Activated effector memory CD4-positive, alpha-beta T cell treated with Interleukin-2 at 50 U/mL for 16 hours (primary cell): ENCODE measurements around the gene P2RY8.
"Not testable (repeated sequence)": the region's sequence is repeated elsewhere in the genome, so short reads cannot be mapped to it uniquely, and the experiment has no call there.

Experiments used
- DNase-seq: peaks from one replicate; pipeline ENCODE4 v3.0.0-alpha.2; 2020

P2RY8 gene

DNA sequence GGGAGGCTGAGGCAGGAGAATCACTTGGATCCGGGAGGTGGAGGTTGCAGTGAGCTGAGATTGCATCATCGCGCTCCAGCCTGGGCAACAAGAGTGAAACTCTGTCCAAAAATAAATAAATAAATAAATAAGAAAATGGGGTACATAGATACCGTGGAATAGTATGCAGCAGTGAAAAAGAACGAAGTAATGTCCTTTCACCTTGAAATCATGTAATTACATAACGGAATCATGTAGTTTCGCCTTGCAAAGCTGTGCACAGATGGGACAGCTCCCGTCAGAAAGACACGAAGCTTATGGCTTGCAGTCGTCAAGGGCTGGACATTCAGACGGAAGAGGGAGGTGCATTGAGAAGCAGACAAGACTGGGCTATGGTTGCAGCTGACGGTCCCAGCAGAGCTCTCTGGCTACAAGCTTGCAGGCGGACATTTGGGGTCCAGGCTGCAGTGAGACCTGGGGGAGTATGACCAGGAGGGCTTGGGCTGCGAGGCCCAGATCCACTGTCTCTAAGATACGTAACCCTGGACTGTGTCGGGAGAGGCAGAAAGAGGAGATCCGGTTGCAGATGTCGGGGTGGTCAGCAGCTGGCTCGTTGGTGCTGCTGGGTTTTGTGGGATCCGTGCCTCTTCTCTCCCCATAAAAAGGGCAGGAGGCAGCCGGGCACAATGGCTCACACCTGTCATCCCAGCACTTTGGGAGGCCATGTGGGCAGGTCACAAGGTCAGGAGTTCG is 6.2 kb upstream of the P2RY8 start:
- no peak for DNase-seq

DNA sequence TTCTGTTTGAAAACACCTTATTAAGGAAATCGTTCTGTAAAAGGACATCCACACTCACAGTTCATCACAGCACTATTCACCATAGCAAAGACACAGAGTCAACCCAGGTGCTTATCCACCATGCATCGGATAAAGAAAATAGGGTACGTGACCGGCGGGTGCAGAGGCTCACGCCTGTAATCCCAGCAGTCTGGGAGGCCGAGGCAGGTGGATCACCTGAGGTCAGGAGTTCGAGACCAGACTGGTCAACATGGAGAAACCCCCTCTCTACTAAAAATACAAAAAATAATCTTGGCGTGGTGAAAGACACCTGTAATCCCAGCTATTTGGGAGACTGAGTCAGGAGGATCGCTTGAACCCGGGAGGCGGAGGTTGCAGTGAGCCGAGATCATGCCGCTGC is 2.2 kb upstream of the P2RY8 start:
- not testable (repeated sequence) for DNase-seq

DNA sequence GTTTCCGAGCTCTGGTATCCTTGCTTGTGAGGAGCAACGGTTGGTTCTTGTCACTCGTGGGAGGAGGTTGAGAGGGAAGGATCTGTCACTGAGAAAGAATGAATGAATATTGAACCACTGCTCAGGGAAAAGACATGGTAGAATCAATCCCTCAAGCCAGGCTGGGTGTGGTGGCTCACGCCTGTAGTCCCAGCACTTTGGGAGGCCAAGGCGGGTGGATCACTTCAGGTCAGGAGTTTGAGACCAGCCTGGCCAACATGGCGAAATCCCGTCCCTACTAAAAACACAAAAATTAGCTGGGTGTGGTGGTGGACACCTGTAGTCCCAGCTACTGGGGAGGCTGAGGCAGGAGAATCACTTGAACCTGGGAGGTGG is 718 bp upstream of the P2RY8 start:
- DNase-seq: not testable (repeated sequence)

GRCh38 chrX:1536712-1537030 is 314 bp downstream of the P2RY8 start:
- DNase-seq: no peak

DNA sequence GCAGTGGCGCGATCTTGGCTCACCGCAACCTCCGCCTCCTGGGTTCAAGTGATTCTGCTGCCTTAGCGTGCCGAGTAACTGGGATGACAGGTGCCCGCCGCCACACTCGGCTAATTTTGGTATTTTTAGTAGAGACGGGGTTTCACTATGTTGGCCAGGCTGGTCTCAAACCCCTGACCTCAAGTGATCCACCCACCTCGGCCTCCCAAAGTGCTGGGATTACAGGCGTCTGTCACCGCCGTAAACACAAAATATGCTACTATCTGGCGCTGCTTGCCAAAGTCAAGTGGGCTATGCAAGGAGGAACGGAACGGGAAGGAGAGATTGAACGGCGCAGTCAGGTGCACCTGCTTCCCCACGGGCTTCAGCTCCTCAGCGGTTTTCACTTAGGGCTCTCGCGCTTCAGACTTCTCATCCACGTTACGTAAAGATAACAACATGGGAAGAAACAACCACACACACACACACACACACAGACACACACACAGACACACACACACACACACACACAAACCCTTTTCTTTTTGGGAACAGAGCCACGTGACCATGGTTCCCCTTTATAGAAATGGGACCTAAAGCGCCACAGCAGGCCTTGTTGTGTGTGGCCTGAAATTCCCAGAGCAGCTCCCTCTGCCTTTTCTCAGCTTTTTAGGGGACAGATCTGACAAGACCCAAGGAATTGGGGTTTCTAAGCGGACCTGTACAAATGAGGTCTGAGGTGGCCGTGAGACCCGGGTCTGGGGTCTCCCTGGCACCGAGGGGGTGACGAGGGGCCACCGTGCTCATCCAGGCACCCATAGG is 1.5 kb downstream of the P2RY8 start:
- peak; percentile 37 for DNase-seq

DNA sequence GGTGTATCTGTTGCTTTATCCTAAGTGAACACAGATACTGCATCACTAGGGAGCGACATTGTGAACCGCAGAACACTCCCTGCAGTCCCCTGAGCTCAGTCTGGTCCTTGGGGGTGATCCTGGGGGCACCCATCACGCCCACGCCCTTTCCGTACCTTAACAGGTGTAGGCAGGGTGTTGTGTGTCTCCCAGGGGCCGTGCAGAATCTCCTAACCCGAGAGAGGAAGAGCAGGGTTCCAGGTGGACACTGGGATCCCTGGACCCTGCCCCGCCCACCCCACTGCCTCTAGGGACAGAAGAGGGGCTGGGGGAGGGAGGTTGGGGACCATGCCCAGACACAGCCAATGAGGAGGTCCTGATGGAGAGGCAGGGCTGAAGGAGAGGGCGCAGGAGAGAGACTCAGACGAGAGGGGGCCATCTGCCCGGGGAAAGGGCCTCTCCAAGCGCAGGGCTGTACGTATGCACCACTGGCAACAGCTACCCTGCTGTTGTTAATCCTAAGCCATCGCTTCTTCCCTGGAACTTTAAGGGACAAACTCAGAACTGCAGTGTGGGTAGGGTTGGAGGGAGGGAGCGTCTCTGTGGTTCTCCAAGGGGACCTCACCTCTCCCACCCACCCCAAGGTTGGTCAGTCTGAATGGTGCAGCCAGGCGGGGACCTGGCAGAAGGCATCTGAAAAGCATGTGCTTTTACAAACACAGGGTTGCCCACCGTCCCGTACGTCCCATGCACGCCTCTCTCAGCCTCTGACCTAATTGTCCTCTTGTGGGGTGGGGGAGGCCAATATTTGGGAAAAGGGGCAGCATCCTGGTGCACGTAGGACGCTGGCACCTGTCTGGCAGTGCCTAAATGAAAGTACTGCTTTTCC is 2.5 kb downstream of the P2RY8 start:
- DNase-seq: peak; percentile 32

- no peak for DNase-seq
Measured at GRCh38 chrX:1533058-1533457, 3.9 kb downstream of the P2RY8 start.

DNA sequence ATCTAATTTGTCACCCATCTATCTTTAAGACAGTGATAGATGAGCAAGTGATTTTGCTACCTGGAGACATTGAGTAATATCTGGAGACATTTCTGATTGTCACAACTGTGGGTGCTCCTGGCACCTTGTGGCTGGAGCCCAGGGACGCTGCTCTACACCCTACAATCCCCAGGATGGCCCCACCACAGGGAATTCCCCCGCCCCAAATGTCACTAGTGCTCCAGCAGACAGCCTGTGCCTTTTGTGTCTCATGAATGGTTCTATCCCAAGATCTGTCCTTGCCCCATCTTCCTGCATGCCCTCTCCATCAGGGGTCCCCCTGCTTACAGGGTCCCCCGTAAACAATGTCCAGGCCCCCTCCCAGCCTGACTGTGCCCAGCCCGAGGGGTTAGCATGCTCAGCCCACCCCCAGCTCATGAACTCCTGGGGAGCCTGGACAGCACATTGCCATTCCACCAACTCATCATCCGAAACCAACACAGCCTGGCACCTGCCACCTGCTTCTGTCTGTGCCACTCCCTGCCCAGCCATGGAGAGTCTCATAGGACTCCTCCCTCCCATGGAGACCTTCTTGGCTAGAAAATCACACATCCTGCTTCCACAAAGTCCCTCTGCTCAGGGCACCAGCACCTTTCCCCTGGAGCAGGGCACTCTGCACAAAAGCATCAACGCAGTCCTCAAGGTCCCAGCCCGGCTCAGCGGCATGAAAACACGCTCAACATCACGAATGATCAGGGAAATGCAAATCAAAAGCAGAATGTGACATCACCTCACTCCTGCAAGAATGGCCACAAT is 5.7 kb downstream of the P2RY8 start:
- DNase-seq: no peak

DNA sequence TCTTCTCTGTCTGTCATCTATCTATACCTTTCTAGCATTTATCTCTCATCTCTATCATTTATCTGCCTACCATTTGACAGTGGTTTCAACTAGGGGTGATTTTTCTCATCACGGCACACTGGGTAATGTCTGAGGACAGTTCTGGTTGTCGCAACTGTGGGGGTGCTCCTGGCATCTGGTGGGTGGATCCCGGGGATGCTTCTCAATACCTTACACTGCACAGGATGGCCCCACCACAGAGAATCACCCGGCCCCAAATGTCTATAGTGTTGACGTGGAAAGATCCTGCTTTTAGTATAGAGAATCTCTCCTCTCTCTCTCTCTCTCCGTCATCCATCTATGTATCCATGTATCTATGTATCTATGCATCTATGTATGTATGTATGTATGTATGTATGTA is 7.2 kb downstream of the P2RY8 start:
- DNase-seq: no peak

DNA sequence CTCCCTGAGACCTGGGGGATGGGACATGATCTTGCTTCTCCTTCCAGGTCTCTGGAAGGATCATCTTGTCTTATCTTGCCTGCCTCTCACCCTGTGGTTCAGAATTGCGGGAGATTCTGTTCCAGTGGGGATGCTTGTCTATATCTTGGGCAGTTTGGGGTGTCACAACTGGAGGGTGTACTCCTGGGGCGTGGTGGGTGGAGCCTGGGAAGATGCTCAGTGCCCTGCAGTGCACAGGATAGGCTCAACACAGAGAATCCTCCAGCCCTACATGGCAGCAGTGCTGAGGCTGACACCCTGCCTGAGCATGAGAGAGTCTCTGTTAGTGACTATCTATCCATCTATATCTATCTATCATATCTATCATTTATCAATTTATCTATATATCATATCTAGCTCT is 7.7 kb downstream of the P2RY8 start:
- DNase-seq: no peak

DNA sequence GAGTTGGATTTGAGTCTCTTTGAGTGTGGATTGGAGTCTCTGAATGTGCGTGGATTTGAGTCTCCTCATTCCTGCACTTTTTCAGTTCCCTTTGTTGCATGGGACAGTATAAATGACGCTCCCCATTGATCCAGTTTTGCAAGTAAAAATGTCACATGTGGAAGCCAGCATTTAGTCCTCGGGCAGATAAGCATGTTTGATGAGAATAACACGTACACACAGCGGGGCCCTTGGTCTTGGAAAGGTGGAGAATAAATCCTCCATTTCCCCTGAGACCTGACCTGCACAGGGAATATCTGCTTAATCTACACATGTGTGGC is 8.1 kb downstream of the P2RY8 start:
- DNase-seq: no peak

DNA sequence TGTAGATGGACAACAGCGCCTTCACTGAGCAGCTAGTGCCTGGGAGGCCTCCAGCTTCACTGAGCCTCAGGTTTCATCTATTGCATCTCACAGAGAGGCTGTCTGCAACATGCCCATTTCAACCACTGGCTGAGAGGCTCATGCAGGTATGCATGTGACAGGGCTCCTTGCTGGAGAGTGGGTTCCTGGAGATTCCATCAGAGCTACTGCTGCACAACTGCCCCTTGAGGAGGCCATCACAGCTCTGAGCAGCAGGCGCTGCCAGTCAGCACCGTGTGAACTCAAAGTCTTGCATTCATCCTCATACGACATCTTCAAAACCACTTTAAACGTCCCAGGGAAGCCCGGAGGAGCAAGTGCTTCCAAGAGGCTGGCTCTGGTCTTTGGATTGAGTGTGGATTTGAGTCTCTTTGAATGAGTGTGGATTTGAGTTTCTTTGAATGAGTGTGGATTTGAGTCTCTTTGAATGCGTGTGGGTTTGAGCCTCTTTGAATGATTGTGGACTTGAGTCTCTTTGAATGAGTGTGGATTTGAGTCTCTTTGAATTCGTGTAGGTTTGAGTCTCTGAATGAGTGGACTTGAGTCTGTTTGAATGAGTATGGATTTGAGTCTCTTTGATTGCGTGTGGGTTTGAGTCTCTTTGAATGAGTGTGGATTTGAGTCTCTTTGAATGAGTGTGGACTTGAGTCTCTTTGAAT is 8.7 kb downstream of the P2RY8 start:
- no peak for DNase-seq

DNA sequence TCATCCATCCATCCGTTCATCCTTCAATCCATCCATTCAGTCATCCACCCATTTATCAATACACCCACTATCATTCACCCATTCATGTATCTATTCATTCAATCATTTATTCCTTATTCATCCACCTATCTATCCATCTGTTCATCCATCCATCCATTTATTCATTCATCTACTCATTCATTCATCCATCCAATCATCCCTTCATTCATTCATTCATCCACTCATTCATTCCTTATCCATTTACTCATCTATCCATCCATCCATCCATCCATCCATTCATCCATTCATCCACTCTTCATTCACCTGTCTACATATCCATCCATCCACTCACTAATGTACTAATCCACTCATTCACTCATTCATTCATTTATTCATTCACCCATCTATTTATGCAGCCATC is 9.5 kb downstream of the P2RY8 start:
- DNase-seq: no peak

DNA sequence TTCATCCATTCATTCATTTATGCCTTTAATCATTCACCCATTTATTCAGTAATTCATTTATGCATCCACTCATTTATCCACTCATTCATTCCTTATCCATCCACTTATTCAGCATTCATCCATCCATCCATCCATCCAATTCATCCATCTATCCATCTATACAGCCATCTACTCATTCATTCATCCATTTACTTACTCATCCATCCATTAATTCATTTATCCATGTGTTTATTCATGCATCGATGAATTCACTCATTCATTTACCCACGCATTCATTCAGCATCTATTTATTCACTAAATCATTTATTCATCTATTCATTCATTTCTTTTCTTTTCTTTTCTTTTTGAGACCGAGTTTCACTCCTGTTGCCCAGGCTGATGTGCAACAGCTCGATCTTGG is 10.4 kb downstream of the P2RY8 start:
- no peak for DNase-seq

DNA sequence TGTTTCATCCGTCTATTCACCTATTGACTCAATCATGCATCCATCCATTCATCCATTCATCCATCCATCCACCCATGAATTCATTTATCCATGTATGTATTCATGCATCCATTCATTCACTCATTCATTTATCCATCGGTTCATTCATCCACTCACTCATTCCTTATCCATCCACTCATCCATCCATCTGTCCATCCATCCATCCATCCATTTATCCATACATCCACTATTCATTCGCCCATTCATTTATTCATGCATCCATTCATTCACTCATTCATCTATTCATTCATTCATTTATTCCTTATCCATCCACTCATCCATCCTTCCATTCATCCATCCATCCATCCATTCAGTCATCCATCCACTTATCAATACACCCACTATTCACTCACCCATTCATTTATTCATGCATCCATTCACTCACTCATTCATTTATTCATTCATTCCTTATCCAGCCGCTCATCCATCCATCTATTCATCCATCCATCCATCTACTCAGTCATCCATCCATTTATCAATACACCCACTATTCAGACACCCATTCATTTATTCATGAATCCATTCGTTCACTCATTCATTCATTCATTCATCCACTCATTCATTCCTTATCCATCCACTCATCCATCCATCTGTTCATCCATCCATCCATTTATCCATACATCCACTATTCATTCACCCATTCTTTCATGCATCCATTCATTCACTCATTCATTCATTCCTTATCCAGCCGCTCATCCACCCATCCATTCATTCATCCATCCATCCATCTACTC is 11.2 kb downstream of the P2RY8 start:
- DNase-seq: no peak

- DNase-seq: no peak
Measured at GRCh38 chrX:1524874-1525582, 12.0 kb downstream of the P2RY8 start.

GRCh38 chrX:1522905-1523304 is 14.1 kb downstream of the P2RY8 start:
- not testable (repeated sequence) for DNase-seq

- DNase-seq: peak; percentile 56
Measured at GRCh38 chrX:1521459-1521956, 15.5 kb downstream of the P2RY8 start.

DNA sequence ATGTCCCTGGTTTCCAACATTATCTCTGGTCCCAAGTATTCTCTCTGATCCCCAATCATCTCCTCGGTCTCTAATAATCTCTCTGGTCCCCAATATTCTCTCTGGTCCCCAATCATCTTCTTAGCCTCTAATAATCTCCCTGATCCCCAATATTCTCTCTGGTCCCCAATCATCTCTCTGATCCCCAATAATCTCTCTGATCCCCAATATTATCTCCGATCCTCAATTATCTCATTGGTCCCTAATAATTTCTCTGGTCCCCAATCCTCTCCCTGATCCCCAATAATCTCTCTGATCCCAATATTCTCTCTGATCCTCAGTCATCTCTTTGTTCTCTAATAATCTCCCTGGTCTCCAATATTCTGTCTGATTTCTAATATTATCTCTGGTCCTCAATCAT is 16.6 kb downstream of the P2RY8 start:
- DNase-seq: no peak

GRCh38 chrX:1519022-1519497 is 17.9 kb downstream of the P2RY8 start:
- DNase-seq: no peak

- no peak for DNase-seq
Measured at GRCh38 chrX:1518512-1518911, 18.5 kb downstream of the P2RY8 start.
